HG03108 (cell line): Measurements from ENCODE around the gene KLHL10.
A peak's percentile ranks its signal among the peaks of the same experiment; 100 is the strongest.

ENCODE experiments used
- ATAC-seq: cut with Tn5 transposase; IDR thresholded peaks from one replicate; pipeline ENCODE4 v1.9.1; 2021; ENCODE audit warnings: moderate library complexity; ENCODE audit not compliant: unreplicated experiment

The KLHL10 gene

DNA sequence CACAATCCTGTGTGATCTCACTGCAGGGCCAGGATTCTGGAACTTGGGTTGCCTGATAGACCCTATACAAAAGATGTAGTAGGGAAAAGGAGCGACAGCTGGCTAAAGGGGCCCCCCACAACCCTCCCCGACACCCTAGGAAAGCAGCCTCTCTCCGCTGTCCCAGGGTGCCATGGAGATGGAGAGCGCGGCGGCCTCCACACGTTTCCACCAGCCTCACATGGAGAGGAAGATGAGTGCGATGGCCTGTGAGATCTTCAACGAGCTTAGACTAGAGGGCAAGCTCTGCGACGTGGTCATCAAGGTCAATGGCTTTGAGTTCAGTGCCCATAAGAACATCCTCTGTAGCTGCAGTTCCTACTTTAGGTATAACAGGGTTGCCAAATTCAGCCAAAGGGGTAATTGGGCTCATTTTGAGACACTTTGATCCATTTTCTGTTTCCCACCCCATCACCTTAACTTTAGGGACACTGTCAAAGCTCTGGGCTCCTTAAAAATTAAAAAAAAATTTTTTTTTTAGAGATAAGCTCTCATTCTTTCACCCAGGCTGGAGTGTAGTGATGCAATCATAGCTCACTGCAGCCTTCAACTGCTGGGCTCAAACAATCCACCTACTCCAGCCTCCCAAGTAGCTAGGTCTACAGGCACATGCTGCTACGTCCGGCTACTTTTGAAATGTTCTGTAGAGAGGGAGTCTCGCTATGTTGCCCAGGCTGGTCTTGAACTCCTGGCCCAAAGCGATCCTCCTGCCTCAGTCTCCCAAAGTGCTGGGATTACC, at the start of gene KLHL10:
TSS of gene KLHL10 (plus strand) at position 65 of the 778 bp plus-strand sequence. CDS start at position 173, 108 bp downstream.
- ATAC-seq = no peak

DNA sequence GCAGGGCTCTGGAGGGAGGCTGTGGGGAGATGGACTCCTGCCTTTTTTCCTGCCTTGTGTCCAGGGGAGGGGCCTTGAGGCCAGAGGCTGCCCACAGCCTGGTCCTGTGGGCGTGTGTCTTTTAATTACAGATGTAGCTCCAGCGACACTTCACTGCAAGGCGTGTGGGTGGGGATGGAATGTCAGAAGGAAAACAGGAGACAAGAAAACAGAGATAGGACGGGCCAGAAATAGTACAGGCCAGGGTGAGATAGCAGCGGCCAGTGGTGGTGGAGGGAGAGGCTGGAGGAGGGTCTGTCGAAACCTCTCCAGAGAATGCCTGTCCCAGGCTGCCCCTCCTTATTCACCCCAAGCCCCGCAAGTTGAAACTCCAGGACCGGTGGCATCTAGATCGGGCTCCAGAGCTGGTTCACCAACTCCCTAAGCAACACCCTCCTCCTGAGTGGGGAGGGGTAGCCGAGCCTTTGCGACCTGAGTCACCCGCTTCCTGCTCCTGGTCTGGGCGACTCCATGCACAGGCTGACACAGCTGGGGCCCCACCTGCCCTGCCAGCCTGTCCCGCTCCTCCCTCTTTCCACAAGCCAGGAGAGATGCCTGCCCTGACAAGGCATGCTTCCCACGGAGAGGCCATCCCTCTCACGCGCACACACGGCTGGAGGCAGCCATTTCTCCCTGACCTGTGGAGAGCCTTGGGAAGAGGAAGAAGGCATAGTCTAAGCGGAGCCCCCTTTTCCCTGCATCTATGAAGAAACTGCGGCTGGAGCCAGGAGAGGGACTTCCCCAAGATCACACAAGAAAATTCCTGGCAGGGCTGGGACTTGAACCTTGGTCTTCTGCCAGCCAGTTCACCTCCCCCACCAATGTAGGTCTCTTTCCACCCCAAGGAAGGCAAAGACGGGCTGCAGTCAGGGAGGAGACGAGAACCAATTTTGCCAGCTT, 44.5 kb upstream of the KLHL10 start:
- ATAC-seq = no peak

DNA sequence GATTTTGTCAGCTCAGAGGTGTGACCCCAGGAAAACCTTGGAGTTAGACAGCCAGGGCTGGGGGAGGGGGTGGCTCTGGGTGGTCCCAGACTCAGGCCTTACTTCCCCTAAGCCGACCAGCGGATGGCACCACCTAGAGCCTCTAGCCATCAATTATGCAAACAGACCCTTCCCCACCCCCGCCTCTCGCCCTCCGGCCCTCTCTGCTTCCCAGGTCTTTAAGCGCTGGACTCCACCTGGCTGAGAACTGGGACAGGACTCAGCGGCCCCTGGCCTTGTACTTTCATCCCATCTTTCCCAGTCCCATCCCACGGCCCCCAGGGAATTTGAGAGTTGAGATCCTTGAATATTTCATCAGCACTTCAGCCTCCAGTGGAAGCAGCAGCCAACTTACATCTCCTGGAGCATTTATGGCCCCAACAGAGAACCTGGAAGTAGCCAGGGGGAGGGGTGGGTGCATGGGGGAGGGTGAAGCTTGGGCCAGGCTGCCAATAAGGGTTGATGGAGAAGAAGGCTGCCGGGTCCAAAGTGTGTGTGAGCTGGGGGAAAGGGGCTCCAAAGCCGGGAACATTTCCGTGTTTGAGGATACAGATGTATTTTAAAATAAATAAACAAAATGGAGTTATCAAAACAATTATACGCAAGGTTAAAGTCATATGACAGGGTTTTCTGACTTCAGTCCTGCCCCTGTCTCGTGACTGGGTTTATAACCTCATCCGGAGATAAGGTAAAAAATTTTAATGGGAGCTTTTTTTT, 43.7 kb upstream of the KLHL10 start:
- no peak for ATAC-seq

DNA sequence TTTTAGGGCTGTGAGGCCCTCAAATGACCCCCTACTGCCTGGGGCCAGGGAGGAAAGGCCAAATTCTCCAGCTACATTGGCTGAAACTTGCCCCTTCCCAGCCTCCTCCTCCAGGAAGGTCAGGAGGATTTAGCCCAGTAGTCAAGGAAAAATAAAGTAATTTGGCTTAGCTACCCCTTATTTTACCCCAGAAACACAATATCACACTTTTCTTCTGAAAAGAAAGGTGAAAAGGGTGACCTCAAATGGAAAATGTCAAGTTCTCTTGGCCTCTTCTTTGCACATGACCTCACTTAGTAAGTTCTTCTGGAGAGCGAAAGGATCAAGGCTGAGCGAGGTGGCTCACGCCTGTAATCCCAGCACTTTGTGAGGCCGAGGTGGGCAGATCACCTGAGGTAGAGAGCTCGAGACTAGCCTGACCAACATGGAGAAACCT, 43.1 kb upstream of the KLHL10 start:
- no peak for ATAC-seq

DNA sequence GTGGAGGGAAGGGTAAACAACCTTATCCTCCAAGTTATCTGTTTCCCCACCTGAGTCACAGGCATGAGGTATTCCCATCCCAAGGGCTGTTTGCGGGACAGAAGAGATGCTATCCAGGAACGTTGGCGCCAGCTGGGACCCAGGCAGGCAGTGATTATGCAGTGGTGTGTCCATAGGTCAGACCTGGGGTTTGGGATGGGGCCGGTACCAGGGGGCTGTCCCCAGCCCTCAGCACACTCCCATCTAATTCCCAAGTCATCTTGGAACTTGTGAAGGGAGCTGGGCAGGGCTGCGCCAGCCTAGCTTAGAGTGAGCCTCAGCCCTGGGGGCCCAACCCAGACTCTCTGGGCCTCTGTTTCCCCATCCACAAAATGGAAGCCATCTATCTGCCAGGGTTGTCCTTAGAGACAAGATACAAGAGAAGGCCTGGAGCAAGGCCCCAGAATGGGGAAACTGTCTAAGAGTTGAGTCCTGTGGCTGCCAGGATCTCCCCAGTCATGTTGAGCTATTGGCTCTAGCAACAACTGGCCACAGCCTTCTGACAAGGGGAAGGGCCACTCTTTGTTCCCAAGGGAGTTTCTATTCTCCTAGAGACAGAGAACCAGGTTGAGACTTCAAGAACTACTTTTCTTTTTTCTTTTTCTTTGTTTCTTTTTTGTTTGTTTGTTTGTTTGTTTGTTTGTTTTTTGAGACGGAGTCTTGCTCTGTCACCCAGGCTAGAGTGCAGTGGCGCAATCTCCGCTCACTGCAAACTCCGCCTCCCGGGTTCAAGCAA, 41.3 kb upstream of the KLHL10 start:
- ATAC-seq = no peak

DNA sequence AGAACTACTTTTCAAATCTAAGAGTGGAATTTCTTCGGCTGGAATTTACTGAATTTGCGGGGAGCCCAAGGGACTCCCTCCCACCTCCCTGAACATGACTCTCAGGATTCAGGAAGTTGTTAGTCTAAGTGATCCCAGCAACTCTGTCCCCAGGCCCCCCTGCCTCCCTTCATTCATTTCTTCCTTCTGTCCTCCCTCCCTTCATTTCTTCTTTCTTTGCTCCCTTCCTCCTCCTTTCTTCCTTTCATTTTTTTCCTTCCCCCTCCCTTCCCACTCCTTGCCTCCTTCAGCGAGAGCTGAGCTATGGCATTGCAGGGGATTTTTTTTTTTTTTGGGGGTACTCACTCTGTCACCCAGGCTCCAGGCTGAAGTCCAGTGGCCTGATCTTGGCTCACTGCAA, 40.2 kb upstream of the KLHL10 start:
- no peak for ATAC-seq

DNA sequence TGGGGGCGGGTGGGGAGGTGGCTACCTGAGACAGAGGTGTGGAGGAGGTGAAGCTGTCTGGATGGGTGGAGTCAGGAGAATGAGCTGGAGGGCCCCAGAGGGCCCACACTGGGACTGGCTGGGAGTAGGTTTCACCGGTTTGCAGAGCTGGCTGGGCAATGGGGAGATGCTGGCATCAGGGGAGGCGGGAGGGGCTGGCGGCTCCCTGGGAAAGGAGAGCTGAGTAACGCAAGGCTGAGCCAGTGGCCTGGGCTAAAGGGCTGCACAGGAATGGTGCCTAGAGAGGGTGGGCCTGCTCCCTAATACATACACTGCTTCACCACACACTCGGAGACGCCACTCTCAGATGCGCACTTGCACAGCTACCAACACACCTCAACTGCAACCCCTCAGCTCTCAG, 38.3 kb upstream of the KLHL10 start:
- ATAC-seq = no peak

DNA sequence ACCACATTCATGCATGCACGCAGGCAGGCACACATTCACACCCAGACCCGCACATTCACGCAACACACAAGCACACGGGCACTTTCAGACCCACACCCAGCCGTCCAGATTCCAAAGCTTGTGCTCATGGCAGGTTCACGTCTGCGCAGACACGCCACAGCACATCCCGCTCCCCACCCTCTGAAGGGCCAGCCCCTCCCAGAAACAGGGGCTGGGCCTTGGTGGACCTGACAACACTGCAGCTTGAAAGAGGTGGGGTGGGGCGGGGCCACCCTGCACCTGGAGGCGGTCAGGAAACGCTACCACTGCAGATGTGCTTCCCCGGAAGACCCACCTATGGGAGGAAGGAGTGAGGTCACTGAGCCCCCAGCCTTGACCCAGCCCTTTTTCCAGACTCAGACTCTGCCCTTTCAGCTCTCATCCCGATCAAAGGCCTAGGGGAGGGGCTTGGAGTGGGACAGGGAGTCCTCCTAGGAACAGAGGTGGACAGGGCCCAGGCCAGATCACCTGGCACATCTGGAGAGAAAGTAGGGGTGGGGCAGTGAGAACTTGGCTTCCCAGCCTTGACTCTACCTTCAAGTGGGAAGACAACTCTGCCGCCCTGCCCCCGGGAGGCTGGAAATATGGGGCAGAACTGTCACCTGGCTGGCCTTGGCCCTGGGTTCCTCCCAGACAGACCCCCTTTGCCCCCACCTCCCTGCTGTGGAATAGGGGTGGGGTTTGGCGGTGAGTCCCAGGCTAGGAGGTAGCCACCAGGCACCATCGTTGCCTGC, 36.8 kb upstream of the KLHL10 start:
- no peak for ATAC-seq

DNA sequence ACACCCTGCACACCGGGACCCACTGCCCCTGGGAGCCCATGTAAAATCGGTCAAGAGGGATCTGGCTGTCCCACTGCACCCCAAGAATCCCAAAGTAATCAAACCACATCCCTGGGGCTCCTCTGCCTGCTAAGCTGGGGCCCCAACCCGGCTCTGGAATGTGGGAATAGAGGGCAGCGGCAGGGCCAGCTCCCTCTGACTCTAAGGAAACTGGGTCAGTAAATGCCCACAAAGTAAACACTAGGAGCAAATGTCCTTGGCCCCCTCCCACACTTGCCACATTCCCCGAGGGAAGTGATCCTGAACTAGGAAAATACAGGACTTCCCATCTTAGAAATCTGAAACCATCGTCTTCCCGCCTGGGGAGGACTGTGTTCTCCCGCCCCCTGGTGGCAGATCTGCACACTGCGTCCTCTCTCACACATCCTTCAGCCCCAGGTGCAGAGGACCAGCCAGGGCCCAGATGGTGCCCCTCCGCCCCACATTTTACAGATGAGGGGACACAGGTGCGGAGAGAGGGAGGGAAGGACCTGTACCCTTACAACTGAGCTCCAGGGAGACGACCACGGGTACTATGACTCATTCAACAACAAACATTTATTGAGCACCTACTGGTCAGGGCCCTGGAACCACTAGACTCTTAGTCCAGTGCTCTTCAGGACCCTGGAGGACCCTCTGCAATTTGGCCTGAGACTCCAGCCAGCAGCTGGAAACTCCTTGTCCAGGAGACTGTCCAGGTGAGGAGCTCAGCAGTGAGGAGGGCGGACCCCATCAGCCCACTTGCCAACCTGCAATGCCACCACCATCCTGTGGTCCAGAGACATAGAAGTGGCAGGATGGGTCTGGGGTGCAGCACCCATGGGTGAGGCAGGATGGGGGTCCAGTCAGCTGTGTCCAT, 36.0 kb upstream of the KLHL10 start:
- ATAC-seq = no peak

DNA sequence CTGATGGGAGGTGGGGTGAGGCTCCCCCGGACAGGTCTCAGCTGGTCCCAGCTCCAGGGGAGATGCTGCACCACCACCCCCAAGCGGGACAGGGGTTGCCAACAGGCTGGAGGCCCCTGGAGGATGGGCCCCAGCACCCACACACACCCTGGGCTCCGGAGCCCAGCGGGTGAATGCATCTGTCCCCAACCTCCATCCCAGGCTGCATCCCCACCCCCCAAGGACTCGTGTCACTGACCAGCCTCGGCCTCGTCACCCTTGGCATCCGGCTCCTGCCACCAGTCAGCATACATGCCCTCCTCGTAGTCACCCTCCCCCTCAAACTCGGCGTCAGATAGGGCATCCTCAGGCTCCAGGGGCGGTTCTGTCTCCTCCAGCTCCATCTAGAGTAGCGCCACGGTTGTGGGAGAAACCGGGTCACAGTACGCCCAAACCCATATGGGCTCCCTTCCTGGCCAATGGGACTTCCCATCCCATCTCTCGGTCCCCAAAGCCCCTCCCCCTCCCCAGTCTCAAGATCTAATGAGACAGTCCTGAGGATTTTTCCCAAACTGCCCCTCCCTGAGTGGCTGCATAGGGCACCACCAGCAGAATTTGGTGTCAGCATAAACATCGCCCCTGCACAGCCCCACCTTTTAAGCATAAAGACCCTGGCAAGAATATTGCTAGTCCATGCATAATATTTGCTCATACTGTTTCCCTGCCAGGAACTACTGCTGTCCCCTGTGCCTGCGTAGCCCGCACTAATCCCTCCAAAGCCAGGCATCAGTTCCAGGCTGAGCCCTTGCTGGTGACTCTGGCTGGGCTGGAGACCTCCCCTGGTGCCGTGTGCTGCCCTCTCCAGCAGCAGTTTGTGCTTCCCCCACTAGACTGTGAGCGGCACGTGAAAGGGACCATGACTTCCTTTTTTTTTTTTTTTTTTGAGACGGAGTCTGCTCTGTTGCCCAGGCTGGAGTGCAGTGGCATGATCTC, 34.3 kb upstream of the KLHL10 start:
- no peak for ATAC-seq

DNA sequence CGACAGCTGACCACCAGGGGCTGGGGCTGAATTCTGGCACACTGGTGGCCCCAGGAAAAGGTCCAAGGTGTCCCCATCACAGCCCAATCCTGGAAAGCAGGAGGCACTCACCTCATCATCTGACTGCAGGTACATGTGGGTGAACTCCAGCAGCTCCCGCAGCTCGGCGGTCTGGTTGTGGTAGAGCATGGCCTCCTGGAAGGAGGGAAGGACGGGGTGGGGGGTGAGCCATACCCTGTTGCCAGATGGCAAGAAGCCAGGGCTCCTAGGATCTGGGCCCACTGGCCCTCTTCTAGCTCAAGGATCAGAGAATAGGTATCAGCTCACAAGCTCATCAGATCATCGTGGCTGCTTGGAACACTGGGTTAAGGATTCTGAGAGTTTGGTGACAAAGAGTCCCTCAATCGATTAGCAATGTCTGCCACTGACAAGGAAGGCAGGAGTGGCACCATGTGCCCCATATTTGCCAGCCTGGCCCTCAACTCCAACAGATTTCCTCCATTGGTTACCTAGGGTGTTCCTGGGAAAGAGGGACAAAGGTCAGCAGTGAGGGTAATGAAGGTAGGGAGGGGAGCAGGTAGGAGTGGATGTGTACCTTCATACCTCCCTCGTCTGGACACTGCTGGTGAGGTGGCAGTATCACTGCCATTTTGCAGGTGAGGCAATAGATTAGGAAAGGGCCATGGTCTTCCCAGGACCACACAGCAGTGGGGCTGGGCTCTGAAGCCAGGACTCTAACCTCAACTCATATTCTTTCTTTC, 30.8 kb upstream of the KLHL10 start:
- ATAC-seq = no peak

DNA sequence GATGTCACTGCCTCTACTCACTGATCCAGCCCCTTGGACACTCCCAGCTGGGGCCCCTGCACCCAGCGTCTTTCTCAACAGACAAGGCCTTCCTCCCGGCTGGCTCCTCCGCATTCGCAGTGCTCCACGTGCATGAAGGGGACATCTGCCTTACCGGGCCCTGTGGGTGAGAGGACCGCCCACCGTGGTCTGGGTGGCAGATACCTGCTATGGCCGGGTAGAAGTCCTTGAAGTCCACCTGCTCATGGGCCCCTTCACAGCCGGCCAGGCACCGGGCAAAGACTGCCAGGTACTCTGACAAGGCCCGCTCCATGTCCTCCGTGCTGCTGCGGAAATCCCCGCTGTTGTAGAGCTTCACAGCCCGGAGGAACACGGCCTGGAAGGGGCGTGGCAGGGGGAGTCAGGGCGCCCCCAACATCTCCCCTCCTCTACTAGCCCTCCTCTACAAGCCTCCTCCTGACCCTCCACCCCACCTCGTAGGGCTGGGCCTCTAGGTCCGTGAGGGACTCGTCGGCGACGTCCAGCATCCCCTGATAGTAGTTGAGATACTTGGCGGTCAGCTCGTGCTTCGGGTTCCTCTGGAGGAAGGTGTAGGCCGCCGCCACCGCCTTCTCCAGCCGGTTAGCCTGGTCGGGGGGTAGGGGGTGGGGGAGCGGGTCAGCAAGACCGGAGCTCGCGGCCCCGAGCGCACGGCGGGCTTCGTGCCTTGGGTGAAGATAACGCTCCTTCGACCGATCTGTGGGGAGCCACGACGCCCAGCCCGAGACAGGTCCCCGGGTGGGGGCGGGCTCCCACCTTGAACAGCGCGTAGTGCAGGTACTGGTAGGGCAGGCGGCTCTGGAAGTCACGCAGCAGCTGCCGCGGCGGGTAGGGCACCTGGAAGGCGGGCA, 26.7 kb upstream of the KLHL10 start:
- ATAC-seq = peak; percentile 8

DNA sequence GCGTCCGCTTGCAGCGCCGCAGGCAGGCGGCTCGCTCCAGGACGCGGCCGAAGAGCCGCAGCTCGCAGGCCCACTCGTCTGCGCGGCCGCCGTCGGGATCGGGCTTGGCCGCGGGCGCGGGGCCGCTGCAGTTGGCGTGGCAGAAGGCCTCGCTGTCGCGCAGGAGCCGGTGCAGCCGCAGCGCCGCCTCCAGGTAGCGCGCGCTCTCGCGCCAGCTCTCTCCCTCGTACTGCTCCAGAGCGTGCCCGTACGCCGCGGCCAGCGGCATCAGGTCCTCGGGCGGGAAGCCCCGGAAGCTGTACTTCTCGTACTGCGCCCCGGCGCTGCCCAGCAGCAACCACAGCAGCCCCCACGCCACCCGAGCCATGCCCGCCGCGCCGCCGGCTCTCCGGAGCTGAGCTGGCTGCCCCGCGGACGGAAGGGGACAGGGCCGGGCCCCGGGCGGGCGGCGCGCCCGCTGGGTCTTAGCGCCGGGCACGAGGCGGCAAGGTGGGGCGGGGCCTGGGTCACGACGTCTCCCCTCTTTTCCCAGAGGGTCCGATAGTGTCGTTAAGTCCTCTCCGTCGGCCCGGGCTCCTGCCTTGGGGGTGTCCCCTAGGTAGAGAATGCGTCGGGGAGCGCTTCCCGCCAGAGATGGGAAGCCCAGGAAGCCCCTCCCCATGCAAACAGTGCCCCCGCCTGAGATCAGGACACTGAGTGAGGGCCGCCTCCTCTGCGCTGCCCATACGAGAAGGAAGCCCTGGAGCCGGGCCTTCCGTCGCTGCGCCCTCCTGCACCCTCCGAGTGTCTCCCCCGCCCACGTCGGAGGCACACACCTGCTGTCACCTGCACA, 25.9 kb upstream of the KLHL10 start, which contains the start of gene P3H4:
TSS of gene P3H4 (minus strand) at position 401 of the 832 bp plus-strand sequence. CDS start at position 367, 34 bp downstream.
- peak; percentile 59 for ATAC-seq

DNA sequence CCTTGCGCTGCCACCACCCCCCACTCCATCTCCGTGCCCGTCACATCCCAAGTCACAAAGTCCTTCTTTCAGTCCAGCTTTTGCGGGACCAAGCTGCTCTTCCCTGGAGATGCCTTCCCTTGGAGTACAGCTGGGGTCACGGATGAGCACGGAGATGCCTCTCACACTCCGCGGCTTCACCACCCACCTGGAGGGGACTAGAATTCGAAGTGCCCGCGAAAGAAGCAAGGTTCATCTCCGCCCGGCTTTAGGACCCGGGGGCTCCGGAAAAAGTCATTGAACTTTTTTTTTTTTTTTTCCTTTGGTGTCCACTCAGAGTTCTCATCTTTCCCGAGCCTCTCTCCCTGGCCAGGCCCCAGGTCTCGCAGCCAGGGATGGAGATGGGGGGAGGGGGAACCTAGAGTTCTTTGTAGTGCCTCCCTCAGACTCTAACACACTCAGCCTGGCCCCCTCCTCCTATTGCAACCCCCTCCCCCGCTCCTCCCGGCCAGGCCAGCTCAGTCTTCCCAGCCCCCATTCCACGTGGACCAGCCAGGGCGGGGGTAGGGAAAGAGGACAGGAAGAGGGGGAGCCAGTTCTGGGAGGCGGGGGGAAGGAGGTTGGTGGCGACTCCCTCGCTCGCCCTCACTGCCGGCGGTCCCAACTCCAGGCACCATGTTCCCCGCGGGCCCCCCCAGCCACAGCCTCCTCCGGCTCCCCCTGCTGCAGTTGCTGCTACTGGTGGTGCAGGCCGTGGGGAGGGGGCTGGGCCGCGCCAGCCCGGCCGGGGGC, 25.1 kb upstream of the KLHL10 start, which contains the start of gene FKBP10:
TSS of gene FKBP10 (plus strand) at position 624 of the 771 bp plus-strand sequence. CDS start at position 655, 31 bp downstream.
- ATAC-seq = no peak
